GM08714 (cell line): ENCODE results near the gene AKAP13.

Experiments used
- H3K4me3 ChIP-seq: fragments of 200-500 bp; sonication (Bioruptor generic); 2 replicates; pipeline ENCODE4 v1.5.1; 2014; ENCODE audit warnings: mild to moderate bottlenecking, low read length, inconsistent platforms
- ZNF274 ChIP-seq: IDR thresholded peaks from 2 replicates; pipeline ENCODE4 v1.6.1; 2012; ENCODE audit warnings: mild to moderate bottlenecking, low read depth, low read length

Gene AKAP13

GRCh38 chr15:85377986-85378385 is 2.4 kb upstream of the AKAP13 start:
- no peak for TF ChIP-seq ZNF274

GRCh38 chr15:85379403-85380131 is 836 bp upstream of the AKAP13 start:
- H3K4me3 ChIP-seq = peak overlapping the region; percentile 90
- no peak for TF ChIP-seq ZNF274

More at GRCh38 chr15:85377986-85378385, 2.4 kb upstream of the AKAP13 start:
- no peak overlapping the region for H3K4me3 ChIP-seq

GRCh38 chr15:85380812-85381642 is 624 bp downstream of the AKAP13 start:
- H3K4me3 ChIP-seq = peak overlapping the region; percentile 95
- no peak for TF ChIP-seq ZNF274

- no peak for TF ChIP-seq ZNF274
- H3K4me3 ChIP-seq = peak overlapping the region; percentile 95
Observed at GRCh38 chr15:85381850-85382751, 1.7 kb downstream of the AKAP13 start.

- no peak for TF ChIP-seq ZNF274
- H3K4me3 ChIP-seq = no peak overlapping the region
Observed at GRCh38 chr15:85382942-85383341, 2.5 kb downstream of the AKAP13 start.

GRCh38 chr15:85383470-85384148 is 3.2 kb downstream of the AKAP13 start:
- H3K4me3 ChIP-seq = no peak overlapping the region
- TF ChIP-seq ZNF274 = no peak

- TF ChIP-seq ZNF274 = no peak
- H3K4me3 ChIP-seq = no peak overlapping the region
Observed at GRCh38 chr15:85386261-85386660, 5.9 kb downstream of the AKAP13 start.

GRCh38 chr15:85388566-85389305 is 8.3 kb downstream of the AKAP13 start:
- TF ChIP-seq ZNF274 = no peak
- no peak overlapping the region; the same call in 1 of the 2 replicates for H3K4me3 ChIP-seq

GRCh38 chr15:85389306-85389650 is 8.9 kb downstream of the AKAP13 start:
- no peak overlapping the region; the same call in 1 of the 2 replicates for H3K4me3 ChIP-seq
- no peak for TF ChIP-seq ZNF274

GRCh38 chr15:85389772-85390171 is 9.4 kb downstream of the AKAP13 start:
- no peak for TF ChIP-seq ZNF274
- H3K4me3 ChIP-seq = no peak overlapping the region

- TF ChIP-seq ZNF274 = no peak
- no peak overlapping the region for H3K4me3 ChIP-seq
Observed at GRCh38 chr15:85393210-85393609, 12.8 kb downstream of the AKAP13 start.

GRCh38 chr15:85394554-85395333 is 14.3 kb downstream of the AKAP13 start:
- TF ChIP-seq ZNF274 = no peak
- H3K4me3 ChIP-seq = no peak overlapping the region
